ENCODE data around the gene EXD3.
A peak's percentile ranks its signal among the peaks of the same experiment; 100 is the strongest.
"Not testable (repeated sequence)": the region's sequence is repeated elsewhere in the genome, so short reads cannot be mapped to it uniquely, and the experiment has no call there.

EXD3 gene

DNA sequence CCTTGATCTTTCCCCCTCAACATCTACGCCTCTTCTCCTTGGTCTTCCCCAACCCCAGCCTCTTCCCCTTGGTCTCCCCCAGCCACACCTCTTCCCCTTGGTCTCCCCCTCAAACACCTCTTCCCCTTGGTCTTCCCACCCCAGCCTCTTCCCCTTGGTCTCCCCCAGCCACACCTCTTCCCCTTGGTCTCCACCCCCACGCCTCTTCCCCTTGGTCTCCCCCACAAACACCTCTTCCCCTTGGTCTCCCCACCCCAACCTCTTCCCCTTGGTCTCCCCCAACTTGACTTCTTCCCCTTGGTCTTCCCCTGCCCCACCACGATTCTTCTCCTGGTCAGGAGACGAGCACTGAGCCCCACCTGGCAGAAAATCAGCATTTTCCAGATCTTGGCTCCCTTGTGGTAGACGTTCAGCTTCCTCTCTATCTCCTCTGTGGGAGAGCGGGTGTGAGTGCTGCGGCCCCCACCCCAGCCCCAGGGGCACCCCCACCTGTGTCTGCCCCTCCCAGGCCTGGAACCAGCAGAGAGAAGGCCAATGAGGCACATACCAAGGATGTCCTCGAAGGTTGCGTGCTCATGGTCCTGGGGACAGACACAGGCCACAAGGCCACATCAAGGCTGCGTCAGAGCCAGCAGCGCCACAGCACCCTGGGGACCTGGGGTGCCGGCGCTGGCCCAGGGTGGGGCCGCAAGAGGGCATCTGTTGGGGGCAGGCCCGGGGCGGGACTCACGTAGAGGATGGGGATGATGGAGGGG, 29.2 kb upstream of the EXD3 start:
- no peaks in the 10 kb centered on the region for H3K27me3 ChIP-seq
- no peaks in the 10 kb centered on the region for H3K9me3 ChIP-seq (replicated peaks in 1 of 11)
- no peak overlapping the region for H3K9ac ChIP-seq
- H3K27ac ChIP-seq, result no peak overlapping the region
- peaks cover 7 to 54% (median 34%) of the 10 kb centered on the region in 11 experiments; a peak in 17 of 22 replicates for H3K36me3 ChIP-seq
- peak overlapping the region in 9 of 11 experiments; percentile 63 to 87 (median 79); a peak in 18 of 22 replicates for H3K4me2 ChIP-seq
- H3K4me3 ChIP-seq, result no peak overlapping the region
- peaks cover 0 to 82% (median 69%) of the 10 kb centered on the region in 11 experiments; a peak in 18 of 22 replicates for H4K20me1 ChIP-seq
- H3K4me1 ChIP-seq, result peaks cover 69 to 87% (median 75%) of the 10 kb centered on the region in 10 experiments
- no peak for TF ChIP-seq Cebpa-rat (IDR thresholded peaks at IDR 0.05)

DNA sequence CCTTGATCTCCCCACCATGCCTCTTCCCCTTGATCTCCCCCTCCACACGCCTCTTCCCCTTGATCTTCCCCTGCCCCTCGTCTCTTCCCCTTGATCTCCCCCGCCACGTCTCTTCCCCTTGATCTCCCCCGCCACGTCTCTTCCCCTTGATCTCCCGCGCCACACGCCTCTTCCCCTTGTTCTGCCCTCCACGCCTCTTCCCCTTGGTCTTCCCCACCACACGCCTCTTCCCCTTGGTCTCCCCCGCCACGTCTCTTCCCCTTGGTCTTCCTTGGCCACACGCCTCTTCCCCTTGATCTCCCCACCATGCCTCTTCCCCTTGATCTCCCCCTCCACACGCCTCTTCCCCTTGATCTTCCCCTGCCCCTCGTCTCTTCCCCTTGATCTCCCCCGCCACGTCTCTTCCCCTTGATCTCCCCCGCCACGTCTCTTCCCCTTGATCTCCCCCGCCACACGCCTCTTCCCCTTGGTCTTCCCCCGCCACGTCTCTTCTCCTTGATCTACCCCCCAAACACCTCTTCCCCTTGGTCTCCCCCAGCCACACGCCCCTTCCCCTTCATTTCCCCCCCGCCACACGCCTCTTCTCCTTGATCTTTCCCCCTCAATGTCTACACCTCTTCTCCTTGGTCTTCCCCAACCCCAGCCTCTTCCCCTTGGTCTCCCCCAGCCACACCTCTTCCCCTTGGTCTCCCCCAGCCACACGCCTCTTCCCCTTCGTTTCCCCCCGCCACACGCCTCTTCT, 28.5 kb upstream of the EXD3 start:
- not testable (repeated sequence) for H3K27ac ChIP-seq; H3K4me3 ChIP-seq; H3K27me3 ChIP-seq; H3K9me3 ChIP-seq (replicated peaks in 1 of 11); H3K9ac ChIP-seq
- peaks cover 7 to 47% (median 30%) of the 10 kb centered on the region in 11 experiments; a peak in 16 of 22 replicates for H3K36me3 ChIP-seq
- H3K4me2 ChIP-seq, result peak overlapping the region in 9 of 11 experiments; percentile 63 to 87 (median 79); a peak in 17 of 22 replicates
- peaks cover 0 to 82% (median 67%) of the 10 kb centered on the region in 11 experiments; a peak in 18 of 22 replicates for H4K20me1 ChIP-seq
- H3K4me1 ChIP-seq, result peaks cover 62 to 87% (median 74%) of the 10 kb centered on the region in 10 experiments

DNA sequence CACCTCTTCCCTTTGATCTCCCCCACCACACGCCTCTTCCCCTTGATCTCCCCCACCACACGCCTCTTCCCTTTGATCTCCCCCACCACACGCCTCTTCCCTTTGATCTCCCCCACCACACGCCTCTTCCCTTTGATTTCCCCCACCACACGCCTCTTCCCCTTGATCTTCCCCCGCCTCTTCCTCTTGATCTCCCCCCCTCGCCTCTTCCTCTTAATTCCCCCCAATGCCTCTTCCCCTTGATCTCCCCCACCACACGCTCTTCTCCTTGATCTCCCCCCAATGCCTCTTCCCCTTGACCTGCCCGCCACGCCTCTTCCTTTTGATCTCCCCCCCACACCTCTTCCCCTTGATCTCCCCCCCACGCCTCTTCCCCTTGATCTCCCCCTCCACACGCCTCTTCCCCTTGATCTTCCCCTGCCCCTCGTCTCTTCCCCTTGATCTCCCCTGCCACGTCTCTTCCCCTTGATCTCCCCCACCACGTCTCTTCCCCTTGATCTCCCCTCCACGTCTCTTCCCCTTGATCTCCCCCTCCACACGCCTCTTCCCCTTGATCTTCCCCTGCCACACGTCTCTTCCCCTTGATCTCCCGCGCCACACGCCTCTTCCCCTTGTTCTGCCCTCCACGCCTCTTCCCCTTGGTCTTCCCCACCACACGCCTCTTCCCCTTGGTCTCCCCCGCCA, 27.7 kb upstream of the EXD3 start:
- H3K27me3 ChIP-seq; H3K9ac ChIP-seq; H3K27ac ChIP-seq; H3K9me3 ChIP-seq (replicated peaks in 1 of 11); H3K4me3 ChIP-seq: not testable (repeated sequence)
- Histone ChIP-seq H3K36me3 (peaks cover 7 to 45% (median 30%) of the 10 kb centered on the region in 11 experiments; a peak in 16 of 22 replicates), H3K4me1 (peaks cover 60 to 87% (median 74%) of the 10 kb centered on the region in 10 experiments), H3K4me2 (peak overlapping the region in 8 of 11 experiments; percentile 10 to 75 (median 66); a peak in 9 of 22 replicates), H4K20me1 (peaks cover 0 to 82% (median 59%) of the 10 kb centered on the region in 11 experiments; a peak in 18 of 22 replicates)

DNA sequence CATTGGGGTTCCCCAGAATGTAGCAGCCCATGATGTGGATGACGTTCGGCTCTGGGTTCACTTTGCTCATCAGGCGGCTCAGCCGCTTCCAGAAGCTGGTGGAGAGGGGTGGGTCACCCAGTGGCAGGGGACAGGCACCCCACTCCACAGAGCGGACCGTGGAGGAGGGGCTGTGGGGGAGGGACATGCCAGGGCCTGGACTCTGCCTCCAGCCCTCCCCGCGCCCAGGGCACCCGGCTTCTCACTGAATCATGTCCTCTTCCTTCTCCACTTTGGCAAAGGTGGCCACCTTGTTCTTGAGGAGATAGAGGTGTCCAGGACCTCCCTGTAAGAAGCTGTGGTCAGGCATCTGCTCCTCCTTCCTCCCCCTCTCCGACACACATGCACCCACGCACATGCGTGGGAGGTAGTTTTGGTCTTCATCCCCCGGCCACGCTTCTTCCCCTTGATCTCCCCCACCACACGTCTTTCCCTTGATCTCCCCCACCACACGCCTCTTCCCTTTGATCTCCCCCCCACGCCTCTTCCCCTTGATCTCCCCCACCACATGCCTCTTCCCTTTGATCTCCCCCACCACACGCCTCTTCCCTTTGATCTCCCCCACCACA, 27.1 kb upstream of the EXD3 start:
- H3K27me3 ChIP-seq, result peaks cover 0 to 6% (median 0%) of the 10 kb centered on the region in 11 experiments; a peak in 2 of 22 replicates
- peaks cover 0 to 79% (median 53%) of the 10 kb centered on the region in 11 experiments; a peak in 17 of 22 replicates for H4K20me1 ChIP-seq
- H3K9me3 ChIP-seq (replicated peaks in 1 of 11), result no peaks in the 10 kb centered on the region
- no peak overlapping the region for H3K4me3 ChIP-seq
- H3K4me2 ChIP-seq, result peak overlapping the region; percentile 36 to 76 (median 66)
- H3K36me3 ChIP-seq, result peaks cover 7 to 38% (median 24%) of the 10 kb centered on the region in 11 experiments; a peak in 16 of 22 replicates
- peaks cover 60 to 87% (median 73%) of the 10 kb centered on the region in 10 experiments for H3K4me1 ChIP-seq
- TF ChIP-seq Cebpa-rat (IDR thresholded peaks at IDR 0.05), result no peak
- no peak overlapping the region for H3K9ac ChIP-seq
- H3K27ac ChIP-seq, result no peak overlapping the region

DNA sequence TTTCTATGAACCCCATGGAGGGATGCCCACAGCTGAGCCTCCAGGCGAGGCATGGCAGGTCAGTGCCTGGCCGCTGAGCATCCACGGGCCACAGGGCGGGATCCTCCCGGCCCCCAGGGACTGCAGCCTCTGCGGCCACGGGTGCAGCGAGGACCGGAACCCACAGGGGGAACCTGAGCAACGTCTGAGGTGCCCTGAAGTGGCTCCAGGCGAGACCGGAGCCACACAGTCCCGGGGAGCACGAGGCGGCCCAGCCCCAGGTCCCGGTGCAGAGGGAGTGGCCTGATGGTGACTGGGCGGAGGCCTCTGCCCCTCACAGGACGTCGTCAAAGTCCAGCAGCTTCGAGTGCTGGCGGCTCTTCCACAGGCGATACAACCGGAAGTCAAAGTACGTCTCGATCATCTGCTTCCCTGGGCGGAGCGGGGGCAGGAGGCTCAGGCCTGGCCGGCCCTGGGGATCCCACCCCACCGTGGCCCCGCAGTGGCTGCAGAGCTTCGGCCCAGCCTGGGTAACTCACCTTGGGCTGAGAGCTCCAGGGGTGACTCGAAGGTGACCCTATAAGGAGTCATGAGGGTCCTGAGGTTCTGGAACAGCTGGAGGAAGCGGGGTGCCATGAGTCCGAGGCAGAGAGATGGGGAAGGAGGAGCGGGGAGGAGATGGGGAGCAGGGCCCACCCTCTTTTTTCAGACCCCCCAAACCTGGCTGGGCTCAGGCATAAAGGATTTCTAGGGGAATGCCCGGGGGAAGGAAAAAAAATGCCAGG, 26.3 kb upstream of the EXD3 start:
- Histone ChIP-seq H3K36me3 (peaks cover 7 to 32% (median 20%) of the 10 kb centered on the region in 11 experiments; a peak in 16 of 22 replicates), H4K20me1 (peaks cover 0 to 74% (median 45%) of the 10 kb centered on the region in 11 experiments; a peak in 17 of 22 replicates), H3K9me3 (replicated peaks in 1 of 11) (no peaks in the 10 kb centered on the region), H3K27me3 (peaks cover 0 to 6% (median 0%) of the 10 kb centered on the region in 11 experiments; a peak in 2 of 22 replicates), H3K9ac (no peak overlapping the region), H3K4me1 (peaks cover 52 to 82% (median 68%) of the 10 kb centered on the region in 10 experiments), H3K4me3 (no peak overlapping the region), H3K27ac (no peak overlapping the region), H3K4me2 (peak overlapping the region; percentile 36 to 76 (median 66))
- TF ChIP-seq Cebpa-rat (IDR thresholded peaks at IDR 0.05), result no peak

DNA sequence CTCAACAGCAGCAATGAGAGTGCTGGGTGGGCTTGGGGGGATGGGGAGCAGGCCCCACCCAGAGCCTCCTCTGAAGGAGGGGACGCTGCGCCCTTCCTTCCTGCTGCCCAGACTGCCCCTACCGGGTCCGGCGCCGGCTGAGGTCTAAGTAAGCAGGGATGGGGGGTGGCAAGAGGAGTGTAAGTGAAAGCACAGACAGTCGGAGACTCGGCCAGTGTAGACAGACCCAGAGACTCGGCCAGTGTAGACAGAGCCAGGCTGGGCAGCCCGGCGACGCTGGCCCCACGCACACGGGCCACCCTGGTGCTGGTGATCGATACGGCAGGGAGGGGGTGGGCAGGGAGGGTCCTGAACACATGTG, 25.6 kb upstream of the EXD3 start:
- TF ChIP-seq Cebpa-rat (IDR thresholded peaks at IDR 0.05), result no peak
- Histone ChIP-seq H3K27me3 (peaks cover 0 to 6% (median 0%) of the 10 kb centered on the region in 11 experiments; a peak in 2 of 22 replicates), H3K4me3 (no peak overlapping the region), H3K4me2 (no peak overlapping the region; a peak in 1 of 22 replicates), H3K27ac (no peak overlapping the region), H3K4me1 (peaks cover 48 to 78% (median 65%) of the 10 kb centered on the region in 10 experiments), H3K9ac (no peak overlapping the region; a peak in 1 of 22 replicates), H3K36me3 (peaks cover 7 to 32% (median 20%) of the 10 kb centered on the region in 11 experiments; a peak in 16 of 22 replicates), H4K20me1 (peaks cover 0 to 71% (median 45%) of the 10 kb centered on the region in 11 experiments; a peak in 17 of 22 replicates), H3K9me3 (replicated peaks in 1 of 11) (no peaks in the 10 kb centered on the region)

DNA sequence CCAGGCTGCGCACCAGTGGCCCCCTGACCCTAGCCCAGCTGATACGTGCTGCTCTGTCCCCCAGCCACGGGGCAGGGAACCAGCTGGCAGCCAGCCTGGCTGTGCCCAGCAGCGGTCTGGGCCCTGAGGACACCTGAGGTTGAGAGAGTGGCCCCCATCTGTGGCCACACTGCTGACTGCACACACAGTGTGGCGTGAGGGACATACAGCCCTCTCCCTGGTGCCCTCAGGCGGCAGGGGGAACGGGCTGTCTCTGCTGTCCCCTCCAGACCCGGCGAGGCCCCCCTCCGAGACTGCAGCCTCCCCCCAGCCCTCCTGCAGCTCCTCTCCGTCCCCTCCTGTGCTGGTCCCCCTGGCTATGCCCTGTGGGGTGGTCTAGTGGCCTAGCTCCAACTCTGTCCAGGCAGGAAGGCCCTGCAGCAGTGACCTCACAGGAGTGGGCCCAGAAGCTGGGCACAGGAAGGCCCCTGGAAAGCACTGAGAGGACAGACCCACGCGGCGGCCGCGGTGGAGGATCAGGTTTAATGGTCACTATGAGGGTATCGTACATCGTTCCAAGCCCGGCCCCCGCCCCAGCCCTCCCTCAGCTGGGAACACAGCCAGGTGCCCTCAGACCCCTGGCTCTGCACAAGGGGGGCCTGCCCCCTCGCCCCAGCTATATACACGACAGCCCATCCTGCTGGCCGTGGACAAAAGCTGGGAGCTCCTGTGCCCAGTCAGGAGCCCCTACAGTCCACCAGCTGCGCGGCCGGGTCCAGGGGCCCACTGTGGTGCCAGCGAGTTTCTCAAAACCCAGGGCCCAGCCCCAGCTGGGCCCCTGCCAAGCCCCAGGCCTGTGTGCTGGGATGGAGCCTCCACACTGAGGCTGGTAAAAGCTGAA, 25.0 kb upstream of the EXD3 start:
- H3K36me3 ChIP-seq, result peaks cover 4 to 26% (median 17%) of the 10 kb centered on the region in 11 experiments; a peak in 16 of 22 replicates
- no peak overlapping the region; a peak in 1 of 22 replicates for H3K9ac ChIP-seq
- TF ChIP-seq Cebpa-rat (IDR thresholded peaks at IDR 0.05), result no peak
- peaks cover 0 to 65% (median 38%) of the 10 kb centered on the region in 11 experiments; a peak in 17 of 22 replicates for H4K20me1 ChIP-seq
- H3K9me3 ChIP-seq (replicated peaks in 1 of 11), result no peaks in the 10 kb centered on the region
- H3K4me3 ChIP-seq, result no peak overlapping the region
- peak overlapping the region in 6 of 11 experiments; percentile 7 to 81 (median 66); a peak in 11 of 22 replicates for H3K4me2 ChIP-seq
- H3K27me3 ChIP-seq, result peaks cover 0 to 8% (median 2%) of the 10 kb centered on the region in 11 experiments; a peak in 8 of 22 replicates
- peaks cover 41 to 72% (median 59%) of the 10 kb centered on the region in 10 experiments for H3K4me1 ChIP-seq
- no peak overlapping the region for H3K27ac ChIP-seq
